ENCODE results near the gene CDC34.
A peak's percentile ranks its signal among the peaks of the same experiment; 100 is the strongest.

The CDC34 gene

GRCh38 chr19:524062-524674 lies 7.4 kb upstream of the CDC34 start:
- DNase-seq = no peak

DNA sequence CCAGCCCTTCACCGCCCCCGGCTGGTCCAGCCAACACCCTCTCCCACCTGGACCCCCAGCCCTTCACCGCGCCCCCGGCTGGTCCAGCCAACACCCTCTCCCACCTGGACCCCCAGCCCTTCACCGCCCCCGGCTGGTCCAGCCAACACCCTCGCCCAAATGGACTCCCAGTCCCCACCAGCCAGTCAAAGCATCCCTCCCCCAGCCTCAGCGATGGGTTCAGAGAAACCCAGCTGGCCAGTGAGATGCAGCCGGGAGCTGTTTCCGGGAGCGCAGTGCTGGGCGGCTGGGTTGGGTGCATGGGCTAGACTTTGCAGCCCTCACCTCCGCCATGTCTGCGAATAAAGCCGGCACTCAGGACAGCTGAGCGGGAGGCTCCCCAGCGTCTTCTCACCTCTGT lies 6.5 kb upstream of the CDC34 start:
- no peak for DNase-seq

DNA sequence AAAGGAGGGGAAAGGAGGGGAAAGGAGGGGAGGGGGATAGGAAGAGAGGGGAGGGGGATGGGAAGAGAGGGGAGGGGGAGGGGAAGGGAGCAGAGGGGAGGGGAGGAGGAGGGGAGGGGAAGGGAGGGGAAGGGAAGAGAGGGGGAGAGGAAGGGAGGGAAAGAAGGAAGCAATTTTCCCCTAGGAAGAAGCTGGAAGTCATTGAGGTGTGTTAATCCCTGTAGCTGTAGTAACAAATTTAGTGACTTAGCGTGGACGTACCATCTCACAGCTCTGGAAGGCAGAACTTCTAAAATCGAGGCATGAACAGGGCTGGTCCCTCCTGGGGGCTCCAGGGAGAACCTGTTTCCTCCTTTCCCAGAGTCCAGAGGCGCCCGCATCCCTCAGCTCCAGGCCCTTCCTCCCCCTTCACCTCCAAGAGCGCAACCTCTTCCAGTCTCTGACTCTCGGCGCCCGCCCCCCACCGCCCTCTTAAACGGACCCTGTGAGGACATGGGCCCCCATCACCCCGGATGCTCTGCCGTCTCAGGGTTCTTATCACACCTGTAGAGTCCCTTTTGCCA lies 5.6 kb upstream of the CDC34 start:
- no peak for DNase-seq

GRCh38 chr19:530134-531008 lies 1.2 kb upstream of the CDC34 start:
- no peak for DNase-seq

GRCh38 chr19:531009-531752 lies 379 bp upstream of the CDC34 start:
- peak; percentile 85 for DNase-seq

DNA sequence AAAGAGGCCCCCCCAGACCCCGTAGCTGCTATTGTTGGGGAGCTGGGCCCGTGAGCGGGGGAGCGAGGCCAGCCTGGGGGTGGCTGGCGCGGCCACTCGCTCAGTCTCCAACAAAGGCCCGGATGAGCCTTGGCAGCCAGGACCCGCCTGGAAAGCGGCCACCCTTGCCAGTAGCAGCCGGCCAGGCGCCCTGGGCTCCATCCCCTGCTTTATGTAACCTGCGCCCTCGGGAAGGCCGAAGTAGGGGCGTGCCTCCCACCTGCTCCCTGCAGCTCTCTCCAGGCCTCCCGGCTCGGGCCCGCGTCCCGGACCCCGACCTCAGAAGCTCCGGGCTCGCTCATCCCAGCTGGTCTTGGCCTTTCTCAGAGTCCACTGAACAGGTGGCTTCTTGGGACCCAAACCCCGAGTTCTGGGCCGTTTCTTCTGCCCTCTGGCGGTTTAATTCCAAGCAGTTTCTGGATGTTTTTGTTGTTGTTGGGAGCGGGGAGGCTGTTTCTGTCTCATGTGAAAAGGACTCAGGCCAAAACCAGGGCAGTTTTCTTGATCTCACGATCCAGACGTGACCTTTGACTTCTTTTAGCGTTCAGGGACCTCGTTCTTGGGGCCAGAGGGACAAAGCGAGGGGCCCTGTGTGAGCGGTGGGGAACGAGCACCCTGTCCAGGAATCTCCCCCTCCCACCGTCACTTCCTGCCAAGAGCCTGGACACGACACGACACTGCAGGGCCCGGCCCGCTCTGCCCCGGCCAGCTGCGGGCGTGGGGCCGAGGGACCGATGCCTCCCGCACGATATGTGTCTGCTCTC lies 1.2 kb downstream of the CDC34 start:
- DNase-seq = peak; percentile 25

DNA sequence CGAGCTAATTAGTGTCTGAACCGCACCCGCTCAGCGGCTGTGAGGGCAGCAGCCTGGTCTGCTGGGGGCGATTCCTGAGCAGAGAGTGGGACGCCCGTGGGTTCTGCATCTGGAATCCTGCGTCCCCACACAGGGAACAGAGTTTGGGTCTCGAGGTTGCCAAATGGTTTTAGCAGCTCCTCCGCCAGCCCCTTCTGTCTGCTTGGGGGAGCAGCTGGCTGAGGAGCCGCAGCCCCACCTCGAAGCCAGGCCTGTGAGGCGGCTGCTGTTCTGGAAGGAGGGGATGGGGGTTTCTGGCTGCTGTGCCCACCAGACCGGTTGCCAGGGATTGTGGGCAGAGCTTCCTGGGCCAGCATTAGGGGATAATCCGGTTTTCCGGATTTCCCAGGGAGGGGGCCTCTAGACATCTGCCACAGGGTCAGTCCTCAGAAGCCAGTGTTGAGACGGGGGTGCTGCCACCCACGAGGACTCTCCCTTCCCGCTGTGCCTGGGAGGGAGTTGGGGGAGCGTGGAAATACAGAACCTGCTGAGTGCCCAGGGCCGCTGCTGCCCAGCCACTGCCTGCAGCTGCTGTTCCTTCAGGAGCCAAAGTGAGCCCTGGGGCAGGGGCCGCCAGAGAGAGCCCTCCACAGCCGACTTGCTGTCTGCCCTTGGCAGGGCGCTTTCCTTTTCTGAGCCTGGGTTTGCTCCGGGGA lies 2.0 kb downstream of the CDC34 start:
- no peak for DNase-seq

GRCh38 chr19:534088-534487 lies 2.5 kb downstream of the CDC34 start:
- no peak for DNase-seq

GRCh38 chr19:535017-535835 lies 3.7 kb downstream of the CDC34 start:
- no peak for DNase-seq

GRCh38 chr19:536031-536880 lies 4.7 kb downstream of the CDC34 start:
- DNase-seq = no peak

DNA sequence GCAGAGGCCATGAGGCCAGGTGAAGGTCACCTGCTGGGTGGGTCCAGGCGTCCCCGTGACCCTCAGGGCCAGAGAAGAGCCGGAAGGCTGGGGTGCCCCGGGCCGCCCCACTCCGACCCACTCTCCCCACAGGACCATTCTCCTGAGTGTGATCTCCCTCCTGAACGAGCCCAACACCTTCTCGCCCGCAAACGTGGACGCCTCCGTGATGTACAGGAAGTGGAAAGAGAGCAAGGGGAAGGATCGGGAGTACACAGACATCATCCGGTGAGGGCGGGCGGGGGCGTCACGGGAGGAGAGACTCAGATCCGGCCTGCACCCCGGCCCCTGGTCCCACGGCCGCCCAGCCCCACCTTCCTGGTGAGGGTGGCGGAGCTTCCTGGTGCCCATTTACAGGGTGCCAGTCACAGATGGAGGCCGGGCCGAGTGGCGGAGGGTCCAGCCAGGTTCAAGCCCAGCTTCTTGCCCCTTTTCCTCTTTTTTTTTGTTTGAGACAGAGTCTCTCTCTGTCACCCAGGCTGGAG lies 5.4 kb downstream of the CDC34 start:
- no peak for DNase-seq

- DNase-seq = no peak
Measured at GRCh38 chr19:538641-539428, 7.3 kb downstream of the CDC34 start.

DNA sequence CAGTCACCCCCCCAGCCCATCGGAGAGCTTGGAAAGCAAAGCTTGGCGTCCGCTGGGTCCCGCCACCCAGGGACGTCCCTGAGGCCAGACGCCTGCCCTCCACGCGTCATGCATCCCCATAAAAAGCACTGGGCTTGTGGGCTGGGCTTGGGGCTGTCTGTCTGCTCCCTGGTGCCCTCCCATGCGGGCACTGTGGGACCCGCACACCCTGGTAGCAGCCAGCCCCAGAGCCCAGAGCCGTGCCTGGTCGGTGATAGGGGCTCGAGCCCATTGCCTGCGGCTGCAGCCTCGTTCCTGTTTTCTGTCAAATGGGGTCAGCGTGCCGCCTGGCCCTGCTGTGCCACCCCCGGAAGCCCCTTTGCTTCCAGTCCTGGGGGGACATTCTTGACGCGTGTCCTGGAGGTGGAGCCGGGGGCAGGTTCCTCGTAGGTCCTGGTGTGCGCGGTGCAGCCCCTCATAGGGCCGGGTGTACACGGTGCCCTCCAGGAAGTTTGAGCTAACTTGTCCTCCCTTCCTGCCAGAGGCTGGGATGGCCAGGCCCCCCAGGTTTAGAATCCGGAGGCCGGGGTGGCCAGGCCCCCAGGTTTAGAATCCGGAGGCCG lies 8.0 kb downstream of the CDC34 start:
- no peak for DNase-seq

- no peak for DNase-seq
Measured at GRCh38 chr19:540867-541637, 9.5 kb downstream of the CDC34 start.

DNA sequence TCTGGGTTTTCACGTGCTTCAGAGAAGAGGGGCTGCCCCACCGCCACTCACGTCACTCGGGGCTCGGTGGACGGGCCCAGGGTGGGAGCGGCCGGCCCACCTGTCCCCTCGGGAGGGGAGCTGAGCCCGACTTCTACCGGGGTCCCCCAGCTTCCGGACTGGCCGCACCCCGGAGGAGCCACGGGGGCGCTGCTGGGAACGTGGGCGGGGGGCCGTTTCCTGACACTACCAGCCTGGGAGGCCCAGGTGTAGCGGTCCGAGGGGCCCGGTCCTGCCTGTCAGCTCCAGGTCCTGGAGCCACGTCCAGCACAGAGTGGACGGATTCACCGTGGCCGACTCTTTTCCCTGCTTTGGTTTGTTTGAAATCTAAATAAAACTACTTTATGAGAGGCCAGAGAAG lies 10.1 kb downstream of the CDC34 start:
- no peak for DNase-seq

DNA sequence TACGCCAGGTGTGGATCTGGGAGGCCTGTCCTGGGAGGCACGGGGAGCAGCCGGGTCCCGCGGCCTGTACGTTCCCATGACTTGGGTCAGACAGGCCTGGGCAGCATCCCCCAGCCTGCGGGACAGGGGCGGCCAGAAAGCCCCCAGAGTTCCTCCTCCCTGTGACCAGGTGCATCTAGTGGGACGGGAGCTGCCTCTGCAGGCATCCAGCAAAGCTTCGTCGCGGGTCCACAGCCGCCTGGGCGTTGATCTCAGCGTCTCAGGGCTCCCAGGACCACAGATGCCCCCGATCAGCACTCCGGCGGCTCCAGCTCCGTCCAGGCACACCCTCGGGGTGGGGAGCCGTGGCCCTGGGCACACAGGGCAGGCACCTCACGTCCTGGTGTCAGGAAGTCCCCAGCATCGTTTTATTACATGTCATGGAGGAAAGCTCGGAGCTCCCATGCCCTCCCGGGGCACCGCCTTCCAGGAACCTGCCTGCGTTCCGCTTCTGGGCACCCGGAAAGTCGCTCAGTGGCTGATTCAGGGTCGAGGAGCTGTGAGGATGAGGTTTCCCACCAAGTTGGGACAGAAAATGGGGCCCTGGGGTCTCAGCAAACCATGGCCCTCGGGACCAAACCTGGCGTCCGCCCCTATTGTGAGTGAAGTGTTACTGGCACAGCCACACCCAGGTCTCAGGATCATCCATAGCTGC lies 10.8 kb downstream of the CDC34 start:
- no peak for DNase-seq

All from activated T-cell treated with anti-CD3 and anti-CD28 coated beads for 4 hours (primary cell).